Mesenchymal stem cell (in vitro differentiated cells and primary cell): ENCODE measurements around the gene PSMB4.

Experiments
- DNase-seq: peaks from one replicate; pipeline ENCODE4 v3.0.0-alpha.2; 2013
- H2AFZ ChIP-seq: one replicate; pipeline ENCODE4 v1.6.1; 2013; ENCODE audit warnings: low read depth, mild to moderate bottlenecking, control low read depth, inconsistent platforms, low read length, moderate library complexity
- H2AK5ac ChIP-seq: 2 replicates; pipeline ENCODE4 v1.6.1; 2013; ENCODE audit warnings: low read length, moderate library complexity, mild to moderate bottlenecking, inconsistent platforms; ENCODE audit not compliant: severe bottlenecking
- H2BK120ac ChIP-seq: one replicate; pipeline ENCODE4 v1.6.1; 2013; ENCODE audit warnings: low read depth, mild to moderate bottlenecking, inconsistent platforms, low read length, moderate library complexity
- H2BK12ac ChIP-seq, 2 experiments: one replicate each; pipeline ENCODE4 v1.6.1; 2013; ENCODE audit warnings: inconsistent platforms in 2 of 2, low read length in 2 of 2, mild to moderate bottlenecking in 2 of 2, moderate library complexity in 2 of 2, control low read depth in 1 of 2
- H2BK15ac ChIP-seq: one replicate; pipeline ENCODE4 v1.6.1; 2013; ENCODE audit warnings: mild to moderate bottlenecking, low read depth, inconsistent platforms; ENCODE audit not compliant: poor library complexity, severe bottlenecking
- H2BK5ac ChIP-seq: 2 replicates; pipeline ENCODE4 v1.6.1; 2013; ENCODE audit warnings: low read depth, mild to moderate bottlenecking, low read length, control low read depth, inconsistent platforms; ENCODE audit not compliant: poor library complexity, severe bottlenecking
- H3K14ac ChIP-seq, 2 experiments: one replicate each; pipeline ENCODE4 v1.6.1; 2013; ENCODE audit warnings: inconsistent platforms in 2 of 2, low read length in 2 of 2, control low read depth in 1 of 2, mild to moderate bottlenecking in 1 of 2, moderate library complexity in 1 of 2
- H3K18ac ChIP-seq, 2 experiments: one replicate each; pipeline ENCODE4 v1.6.1; 2013; ENCODE audit warnings: inconsistent platforms in 2 of 2, low read length in 2 of 2, control low read depth in 1 of 2, low read depth in 1 of 2, mild to moderate bottlenecking in 1 of 2
- H3K23ac ChIP-seq, 2 experiments: one replicate each; pipeline ENCODE4 v1.6.1; 2013; ENCODE audit warnings: inconsistent platforms in 2 of 2, low read length in 2 of 2, mild to moderate bottlenecking in 2 of 2, moderate library complexity in 2 of 2, control low read depth in 1 of 2
- H3K27ac ChIP-seq: 2 replicates; pipeline ENCODE4 v1.5.1; 2013; ENCODE audit warnings: mild to moderate bottlenecking, moderate library complexity, low read length, control low read depth, inconsistent platforms; ENCODE audit not compliant: poor library complexity, severe bottlenecking
- H3K27me3 ChIP-seq, 2 experiments: 2 replicates each; pipeline versions ENCODE4 v1.6.1 to v1.7.0; 2013; ENCODE audit warnings: low read length in 2 of 2, mild to moderate bottlenecking in 2 of 2, moderate library complexity in 2 of 2, control low read depth in 1 of 2, inconsistent platforms in 1 of 2; ENCODE audit not compliant: control insufficient read depth in 1 of 2, insufficient read depth in 1 of 2
- H3K36me3 ChIP-seq, 2 experiments: 2 replicates each; pipeline versions ENCODE4 v1.6.1 to v1.7.0; 2013; ENCODE audit warnings: low read length in 2 of 2, control low read depth in 1 of 2, inconsistent platforms in 1 of 2, low read depth in 1 of 2, mild to moderate bottlenecking in 1 of 2; ENCODE audit not compliant: insufficient read depth in 2 of 2, control insufficient read depth in 1 of 2
- H3K4ac ChIP-seq, 2 experiments: one replicate each; pipeline ENCODE4 v1.6.1; 2013; ENCODE audit warnings: inconsistent platforms in 2 of 2, low read length in 2 of 2, mild to moderate bottlenecking in 2 of 2, moderate library complexity in 2 of 2, control low read depth in 1 of 2, low read depth in 1 of 2
- H3K4me1 ChIP-seq: 2 replicates; pipeline ENCODE4 v1.6.1; 2013; ENCODE audit warnings: low read depth, low read length, control low read depth; ENCODE audit not compliant: control insufficient read depth, insufficient read depth
- H3K4me2 ChIP-seq: 2 replicates; pipeline ENCODE4 v1.6.1; 2013; ENCODE audit warnings: low read length, mild to moderate bottlenecking, inconsistent platforms; ENCODE audit not compliant: poor library complexity, severe bottlenecking
- H3K4me3 ChIP-seq, 2 experiments: 2 replicates each; pipeline versions ENCODE4 v1.5.1 to v1.7.0; 2013; ENCODE audit warnings: low read length in 2 of 2, mild to moderate bottlenecking in 2 of 2, control low read depth in 1 of 2, low read depth in 1 of 2; ENCODE audit not compliant: insufficient read depth in 1 of 2
- H3K79me1 ChIP-seq: replicated peaks from 2 replicates; pipeline ENCODE4 v1.6.1; 2013; ENCODE audit warnings: mild to moderate bottlenecking, control low read depth, low read length, inconsistent platforms; ENCODE audit not compliant: poor library complexity, severe bottlenecking
- H3K9ac ChIP-seq: 2 replicates; pipeline ENCODE4 v1.7.0; 2013; ENCODE audit warnings: mild to moderate bottlenecking, low read length, moderate library complexity
- H3K9me3 ChIP-seq: 2 replicates; pipeline ENCODE4 v1.7.0; 2013; ENCODE audit warnings: mild to moderate bottlenecking, low read length; ENCODE audit not compliant: control insufficient read depth
- H4K8ac ChIP-seq: one replicate; pipeline ENCODE4 v1.6.1; 2013; ENCODE audit warnings: inconsistent platforms, mild to moderate bottlenecking, low read length, moderate library complexity
- H4K91ac ChIP-seq: one replicate; pipeline ENCODE4 v1.6.1; 2013; ENCODE audit warnings: mild to moderate bottlenecking, low read length, inconsistent platforms
- WGBS: methylation state at CpG from one replicate; pipeline ENCODE4 v1.1.7; 2013; ENCODE audit warnings: mixed read lengths; 5-methylcytosine and 5-hydroxymethylcytosine counted together

PSMB4 gene

GRCh38 chr1:151416231-151416630 is 16.9 kb downstream of the PSMB4 start:
- peak; percentile 70 for DNase-seq
- no peaks in the 10 kb centered on the region for H3K27me3 ChIP-seq
- no peak overlapping the region for H3K18ac ChIP-seq
- H3K14ac ChIP-seq: no peak overlapping the region
- H2BK15ac ChIP-seq: no peak overlapping the region
- no peak overlapping the region for H2AK5ac ChIP-seq
- no peak overlapping the region for H3K9ac ChIP-seq
- no peak overlapping the region for H3K4me3 ChIP-seq
- H2BK12ac ChIP-seq: no peak overlapping the region
- no peak overlapping the region for H4K8ac ChIP-seq
- no peak overlapping the region for H2AFZ ChIP-seq
- H3K23ac ChIP-seq: no peak overlapping the region
- peaks cover 29 to 84% of the 10 kb centered on the region in 2 experiments for H3K36me3 ChIP-seq
- H4K91ac ChIP-seq: no peak overlapping the region
- 100% methylated on average over 4 of the region's 4 CpGs for WGBS
- peaks cover 18% of the 10 kb centered on the region for H3K79me1 ChIP-seq
- no peak overlapping the region for H2BK5ac ChIP-seq
- H3K4ac ChIP-seq: no peak overlapping the region
- no peak overlapping the region for H3K27ac ChIP-seq
- no peak overlapping the region for H2BK120ac ChIP-seq
- no peaks in the 10 kb centered on the region for H3K9me3 ChIP-seq
- H3K4me1 ChIP-seq: no peaks in the 10 kb centered on the region
- H3K4me2 ChIP-seq: no peak overlapping the region

GRCh38 chr1:151418081-151418480 is 18.7 kb downstream of the PSMB4 start:
- Histone ChIP-seq H3K23ac (no peak overlapping the region), H3K4me2 (no peak overlapping the region), H4K91ac (no peak overlapping the region), H4K8ac (no peak overlapping the region), H3K9ac (no peak overlapping the region), H2BK12ac (no peak overlapping the region), H3K14ac (no peak overlapping the region), H3K27ac (no peak overlapping the region), H2BK120ac (no peak overlapping the region), H3K18ac (no peak overlapping the region), H3K27me3 (no peaks in the 10 kb centered on the region), H3K4ac (no peak overlapping the region), H3K4me3 (no peak overlapping the region), H2BK5ac (no peak overlapping the region), H2AK5ac (no peak overlapping the region), H3K79me1 (peaks cover 21% of the 10 kb centered on the region), H3K4me1 (no peaks in the 10 kb centered on the region), H3K36me3 (peaks cover 31 to 84% of the 10 kb centered on the region in 2 experiments), H2AFZ (no peak overlapping the region), H3K9me3 (no peaks in the 10 kb centered on the region), H2BK15ac (no peak overlapping the region)
- no peak for DNase-seq
- no CpG with 5 or more reads among the region's 3 CpGs for WGBS

GRCh38 chr1:151419819-151420218 is 20.4 kb downstream of the PSMB4 start:
- Histone ChIP-seq H3K79me1 (peaks cover 19% of the 10 kb centered on the region), H3K4me1 (no peaks in the 10 kb centered on the region), H4K8ac (no peak overlapping the region), H2BK15ac (no peak overlapping the region), H2AK5ac (no peak overlapping the region), H3K4me3 (no peak overlapping the region), H3K36me3 (peaks cover 37 to 88% of the 10 kb centered on the region in 2 experiments), H2BK120ac (no peak overlapping the region), H2BK5ac (no peak overlapping the region), H3K27ac (no peak overlapping the region), H3K18ac (no peak overlapping the region), H3K9ac (no peak overlapping the region), H3K9me3 (no peaks in the 10 kb centered on the region), H2AFZ (no peak overlapping the region), H3K23ac (no peak overlapping the region), H3K14ac (no peak overlapping the region), H3K4me2 (no peak overlapping the region), H2BK12ac (no peak overlapping the region), H4K91ac (no peak overlapping the region), H3K27me3 (no peaks in the 10 kb centered on the region), H3K4ac (no peak overlapping the region)
- no peak for DNase-seq
- WGBS: 50% methylated on average over 2 of the region's 5 CpGs

GRCh38 chr1:151425103-151425502 is 25.7 kb downstream of the PSMB4 start:
- Histone ChIP-seq H3K18ac (no peak overlapping the region), H3K27me3 (no peaks in the 10 kb centered on the region)
- WGBS: 83% methylated on average over 2 of the region's 2 CpGs

More at GRCh38 chr1:151425103-151425502, 25.7 kb downstream of the PSMB4 start:
- Histone ChIP-seq H3K9ac (no peak overlapping the region), H4K91ac (no peak overlapping the region), H2BK120ac (no peak overlapping the region), H4K8ac (no peak overlapping the region), H3K4me1 (no peaks in the 10 kb centered on the region), H2BK15ac (no peak overlapping the region), H3K79me1 (peaks cover 25% of the 10 kb centered on the region), H3K9me3 (no peaks in the 10 kb centered on the region), H3K23ac (no peak overlapping the region), H2BK5ac (no peak overlapping the region), H3K36me3 (peaks cover 30 to 95% of the 10 kb centered on the region in 2 experiments), H2AK5ac (no peak overlapping the region), H3K4ac (no peak overlapping the region), H2AFZ (no peak overlapping the region), H2BK12ac (no peak overlapping the region), H3K4me2 (no peak overlapping the region), H3K4me3 (no peak overlapping the region), H3K14ac (no peak overlapping the region), H3K27ac (no peak overlapping the region)
- no peak for DNase-seq
